Measurements from ENCODE around the gene HS3ST2. TPM values are rescaled to one million over a fixed set of nuclear protein-coding genes. Genes with fewer than 3 reads are reported as not detected.

HS3ST2 gene
- total RNA-seq, 1 donor: not detected

DNA sequence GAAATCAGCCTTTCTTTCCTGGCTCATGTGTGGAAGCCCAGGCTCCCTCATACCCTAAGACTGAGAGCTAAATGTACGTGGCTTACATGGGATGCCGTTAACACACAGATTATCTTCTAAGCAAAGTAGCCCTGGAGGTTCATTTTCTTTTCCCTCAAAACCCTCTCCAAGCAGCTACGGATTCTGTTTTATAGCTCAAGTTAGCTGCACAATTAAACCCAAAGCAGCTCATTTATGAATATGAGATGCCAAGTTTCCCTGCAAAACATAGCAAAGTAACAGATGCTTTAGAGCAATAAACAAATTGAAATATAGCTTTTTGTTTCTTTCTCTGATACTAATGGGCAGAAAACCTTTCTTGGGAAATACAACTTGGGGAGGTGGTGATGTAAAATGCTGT lies 72.0 kb downstream of the HS3ST2 start:
- TF ChIP-seq, protein P1, sequence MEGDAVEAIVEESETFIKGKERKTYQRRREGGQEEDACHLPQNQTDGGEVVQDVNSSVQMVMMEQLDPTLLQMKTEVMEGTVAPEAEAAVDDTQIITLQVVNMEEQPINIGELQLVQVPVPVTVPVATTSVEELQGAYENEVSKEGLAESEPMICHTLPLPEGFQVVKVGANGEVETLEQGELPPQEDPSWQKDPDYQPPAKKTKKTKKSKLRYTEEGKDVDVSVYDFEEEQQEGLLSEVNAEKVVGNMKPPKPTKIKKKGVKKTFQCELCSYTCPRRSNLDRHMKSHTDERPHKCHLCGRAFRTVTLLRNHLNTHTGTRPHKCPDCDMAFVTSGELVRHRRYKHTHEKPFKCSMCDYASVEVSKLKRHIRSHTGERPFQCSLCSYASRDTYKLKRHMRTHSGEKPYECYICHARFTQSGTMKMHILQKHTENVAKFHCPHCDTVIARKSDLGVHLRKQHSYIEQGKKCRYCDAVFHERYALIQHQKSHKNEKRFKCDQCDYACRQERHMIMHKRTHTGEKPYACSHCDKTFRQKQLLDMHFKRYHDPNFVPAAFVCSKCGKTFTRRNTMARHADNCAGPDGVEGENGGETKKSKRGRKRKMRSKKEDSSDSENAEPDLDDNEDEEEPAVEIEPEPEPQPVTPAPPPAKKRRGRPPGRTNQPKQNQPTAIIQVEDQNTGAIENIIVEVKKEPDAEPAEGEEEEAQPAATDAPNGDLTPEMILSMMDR (IDR thresholded peaks at IDR 0.05; ENCODE audit: insufficient read depth, low read depth, low read length): no peak
- no peak overlapping the region for H3K4me3 ChIP-seq (ENCODE audit: low read depth, low read length)
- DNase-seq (ENCODE audit: low read depth): no peak

DNA sequence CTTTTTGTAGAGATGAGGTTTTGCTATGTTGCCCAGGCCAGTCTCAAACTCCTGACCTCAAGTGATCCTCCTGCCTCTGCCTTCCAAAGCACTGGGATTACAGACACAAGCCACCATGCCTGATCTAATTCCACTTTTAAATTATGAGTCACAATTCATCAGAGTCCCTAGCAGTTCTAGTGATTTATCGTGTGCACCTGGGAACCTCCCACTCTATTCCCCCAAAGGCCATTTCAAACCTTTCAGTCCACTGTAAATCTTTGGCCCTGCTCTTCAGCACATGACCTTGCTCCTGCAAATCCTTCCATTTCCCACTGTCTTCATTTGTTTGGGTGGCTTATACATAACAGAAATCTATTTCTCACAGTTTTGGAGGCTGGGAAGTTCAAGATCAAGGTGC lies 73.0 kb downstream of the HS3ST2 start:
- no peak overlapping the region for H3K4me3 ChIP-seq (ENCODE audit: low read depth, low read length)
- TF ChIP-seq, protein P1 (IDR thresholded peaks at IDR 0.05; ENCODE audit: insufficient read depth, low read depth, low read length): no peak

DNA sequence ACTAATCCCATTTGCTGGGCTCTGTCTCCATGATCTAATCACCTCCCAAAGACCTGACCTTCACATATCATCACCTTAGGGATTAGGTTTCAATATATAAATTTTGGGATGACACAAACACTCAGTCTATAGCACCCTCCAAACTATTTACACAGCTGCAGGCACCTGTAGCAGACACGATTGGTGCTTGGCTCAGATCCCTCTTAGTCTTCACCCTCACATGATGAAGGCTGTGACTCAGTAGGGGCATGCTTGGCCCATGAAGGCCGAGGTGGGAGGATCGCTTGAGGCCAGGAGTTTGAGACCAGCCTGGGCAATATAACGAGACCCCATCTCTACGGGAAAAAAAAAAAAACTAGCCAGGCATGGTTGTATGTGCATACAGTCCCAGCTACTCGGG lies 73.5 kb downstream of the HS3ST2 start:
- no peak for DNase-seq (ENCODE audit: low read depth)
- H3K4me3 ChIP-seq (ENCODE audit: low read depth, low read length): no peak overlapping the region
- TF ChIP-seq, protein P1 (IDR thresholded peaks at IDR 0.05; ENCODE audit: insufficient read depth, low read depth, low read length): no peak

More for the DNA sequence above, 73.0 kb downstream of the HS3ST2 start:
- no peak for DNase-seq (ENCODE audit: low read depth)

DNA sequence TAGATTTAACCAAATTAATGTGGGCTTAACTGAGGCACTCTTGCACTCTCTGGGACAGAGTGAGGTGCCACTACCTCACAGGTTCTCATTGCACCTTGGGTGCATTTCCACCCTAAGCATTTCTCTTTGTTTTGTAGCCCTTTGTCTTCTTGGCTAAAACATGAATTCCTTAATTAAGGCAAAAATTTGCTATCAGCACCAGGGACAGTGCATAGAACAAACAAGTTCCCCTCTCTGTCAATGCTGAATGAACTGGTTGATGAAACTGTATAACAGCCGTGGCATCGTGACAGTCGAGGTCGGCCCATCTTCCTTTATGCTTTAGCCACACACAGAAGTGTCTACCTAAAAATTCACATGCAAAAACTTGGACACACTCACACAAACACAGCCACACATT lies 74.8 kb downstream of the HS3ST2 start:
- H3K4me3 ChIP-seq (ENCODE audit: low read depth, low read length): no peak overlapping the region
- DNase-seq (ENCODE audit: low read depth): no peak
- TF ChIP-seq, protein P1 (IDR thresholded peaks at IDR 0.05; ENCODE audit: insufficient read depth, low read depth, low read length): no peak

DNA sequence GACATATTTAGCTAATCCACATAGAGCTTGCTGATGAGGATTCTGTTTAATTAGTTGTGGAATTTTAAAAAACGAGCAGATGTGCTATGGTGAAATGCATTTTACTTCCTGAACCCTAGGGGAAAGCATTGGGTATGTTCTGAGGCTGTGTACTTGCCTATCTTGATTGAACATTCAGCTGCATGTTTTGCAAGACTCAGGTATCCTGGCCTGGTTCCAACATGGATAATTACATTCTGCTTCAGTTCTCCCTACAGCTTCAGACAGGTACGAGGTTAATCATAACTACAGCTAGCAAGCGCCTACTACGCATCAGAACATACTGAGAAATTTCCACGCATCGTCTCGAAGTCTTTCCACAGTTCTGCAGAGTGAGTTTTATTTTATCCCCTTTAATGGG lies 77.0 kb downstream of the HS3ST2 start:
- TF ChIP-seq, protein P1 (IDR thresholded peaks at IDR 0.05; ENCODE audit: insufficient read depth, low read depth, low read length): no peak
- H3K4me3 ChIP-seq (ENCODE audit: low read depth, low read length): no peak overlapping the region
- DNase-seq (ENCODE audit: low read depth): no peak

DNA sequence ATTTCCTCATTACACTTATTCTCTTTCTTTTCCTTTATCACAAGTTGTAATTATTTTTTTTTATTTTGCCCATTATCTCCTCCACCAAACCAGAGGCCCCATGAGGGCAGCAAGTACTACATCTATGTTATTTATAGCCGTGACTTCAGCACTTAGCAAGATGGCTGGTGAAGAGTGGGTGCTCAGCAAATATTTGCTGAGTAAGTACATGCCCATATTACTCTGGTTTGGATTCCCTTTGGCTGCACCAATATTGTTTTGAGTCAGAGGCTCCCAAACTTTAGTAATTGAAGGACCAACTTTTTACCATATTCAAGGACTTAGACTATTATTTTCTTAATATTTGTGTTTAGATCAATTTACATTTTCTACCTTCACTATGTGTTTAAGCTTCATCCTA lies 83.2 kb downstream of the HS3ST2 start:
- H3K4me3 ChIP-seq (ENCODE audit: low read depth, low read length): no peak overlapping the region
- TF ChIP-seq, protein P1 (IDR thresholded peaks at IDR 0.05; ENCODE audit: insufficient read depth, low read depth, low read length): no peak
- DNase-seq (ENCODE audit: low read depth): no peak

DNA sequence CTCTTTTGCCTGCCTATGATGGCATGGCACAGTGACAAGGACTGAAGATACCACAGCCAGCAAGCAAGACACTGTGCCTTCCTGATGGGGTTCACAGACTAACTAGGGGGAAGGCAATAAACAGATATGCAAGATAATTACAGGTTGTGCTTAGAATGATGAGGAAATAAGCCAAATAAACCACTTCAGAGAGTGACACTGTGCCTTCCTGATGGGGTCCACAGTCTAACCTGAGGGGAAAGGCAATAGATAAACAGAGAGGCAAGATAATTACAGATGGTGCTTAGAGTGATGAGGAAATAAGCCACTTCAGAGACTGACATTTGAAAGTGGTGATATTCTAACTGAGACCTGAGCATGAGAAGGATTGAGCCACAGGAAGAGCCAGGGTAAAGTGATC lies 84.2 kb downstream of the HS3ST2 start:
- no peak overlapping the region for H3K4me3 ChIP-seq (ENCODE audit: low read depth, low read length)
- TF ChIP-seq, protein P1 (IDR thresholded peaks at IDR 0.05; ENCODE audit: insufficient read depth, low read depth, low read length): no peak
- no peak for DNase-seq (ENCODE audit: low read depth)

Data from fibroblast of villous mesenchyme (primary cell).